Smooth muscle cell (in vitro differentiated cells): Measurements from ENCODE around the gene MAPKAPK2. TPM values are rescaled to one million over a fixed set of nuclear protein-coding genes. Genes with fewer than 3 reads are reported as not detected.

Experiments used
- DNase-seq: peaks from one replicate; lab custom pipeline; 2025; ENCODE audit not compliant: unreplicated experiment; lab: John Stamatoyannopoulos, UW
- H2AFZ ChIP-seq: fragments of 200-600 bp; sonication (generic); 2 replicates; pipeline ENCODE4 v1.6.0; 2016; ENCODE audit warnings: antibody characterized with exemption, low read depth, mild to moderate bottlenecking
- H3F3A ChIP-seq: fragments of 200-600 bp; sonication (generic); 2 replicates; pipeline ENCODE4 v1.6.0; 2017; ENCODE audit warnings: antibody characterized with exemption, low read depth
- H3K27ac ChIP-seq: fragments of 200-600 bp; sonication (generic); 2 replicates; pipeline ENCODE4 v1.5.1; 2016; ENCODE audit warnings: low read depth, mild to moderate bottlenecking
- H3K27me3 ChIP-seq: fragments of 200-600 bp; sonication (generic); 2 replicates; pipeline ENCODE4 v1.6.1; 2016; ENCODE audit warnings: low read depth, mild to moderate bottlenecking
- H3K36me3 ChIP-seq: fragments of 200-600 bp; sonication (generic); 2 replicates; pipeline ENCODE4 v1.5.1; 2016; ENCODE audit warnings: low read depth
- H3K4me1 ChIP-seq: fragments of 200-600 bp; sonication (generic); 2 replicates; pipeline ENCODE4 v1.5.1; 2016; ENCODE audit warnings: low read depth
- H3K4me2 ChIP-seq: fragments of 200-600 bp; sonication (generic); 2 replicates; pipeline ENCODE4 v1.6.0; 2016; ENCODE audit warnings: mild to moderate bottlenecking
- H3K4me3 ChIP-seq: fragments of 200-600 bp; sonication (generic); 2 replicates; pipeline ENCODE4 v1.5.1; 2016; ENCODE audit warnings: mild to moderate bottlenecking
- H3K79me2 ChIP-seq: fragments of 200-600 bp; sonication (generic); 2 replicates; pipeline ENCODE4 v1.6.0; 2016; ENCODE audit warnings: low read depth, mild to moderate bottlenecking
- H3K9ac ChIP-seq: fragments of 200-600 bp; sonication (generic); 2 replicates; pipeline ENCODE4 v1.6.0; 2016; ENCODE audit warnings: low read depth
- H3K9me3 ChIP-seq: fragments of 200-600 bp; sonication (generic); replicated peaks from 2 replicates; pipeline ENCODE4 v1.5.1; 2016; ENCODE audit warnings: low read depth
- H4K20me1 ChIP-seq: fragments of 200-600 bp; sonication (generic); 2 replicates; pipeline ENCODE4 v1.6.0; 2016; ENCODE audit warnings: low read depth
- CTCF ChIP-seq: fragments of 200-600 bp; sonication (generic); IDR thresholded peaks from 2 replicates; pipeline ENCODE4 v1.5.1; 2017; ENCODE audit warnings: borderline replicate concordance, mild to moderate bottlenecking, antibody characterized with exemption; ENCODE audit not compliant: insufficient read depth, poor library complexity, severe bottlenecking
- WGBS: methylation state at CpG from one replicate; pipeline ENCODE4 v1.1.7; 2016; ENCODE audit warnings: low lambda C conversion rate; 5-methylcytosine and 5-hydroxymethylcytosine counted together
- polyA plus RNA-seq: library from polyadenylated mRNA; unstranded; fragments of >200 nt; fragmentation: Nextera tagmentation; extraction: Ambion mirVana; gene quantifications from 2 replicates; pipeline ENCODE4 v1.2.1, GENCODE V29; 2016
- total RNA-seq: library from RNA; depleted of rRNA; stranded (reverse); fragments of >200 nt; gene quantifications from 2 replicates; pipeline ENCODE4 v1.2.3, GENCODE V29; 2014

MAPKAPK2 gene
- total and polyA plus RNA-seq, 2 experiments from 2014 or later, result 14.3 to 40.9 TPM

- no peaks in the 10 kb centered on the region for H3K79me2 ChIP-seq
- H3K4me1 ChIP-seq, result no peaks in the 10 kb centered on the region
- H3K27ac ChIP-seq, result no peak overlapping the region
- no peak overlapping the region for H3K9ac ChIP-seq
- WGBS, result 75% methylated on average over 13 of the region's 13 CpGs
- H3K4me2 ChIP-seq, result no peak overlapping the region
- no peak for TF ChIP-seq CTCF
- no peaks in the 10 kb centered on the region for H3F3A ChIP-seq
- no peak for DNase-seq
- H3K36me3 ChIP-seq, result no peaks in the 10 kb centered on the region
- no peak overlapping the region for H3K4me3 ChIP-seq
- no peaks in the 10 kb centered on the region for H3K27me3 ChIP-seq
- H2AFZ ChIP-seq, result no peak overlapping the region
- peaks cover 7% of the 10 kb centered on the region for H4K20me1 ChIP-seq
- H3K9me3 ChIP-seq, result no peaks in the 10 kb centered on the region
Observed at GRCh38 chr1:206742719-206743383, 58.1 kb downstream of the MAPKAPK2 start.

- H4K20me1 ChIP-seq, result no peaks in the 10 kb centered on the region
- 27% methylated on average over 4 of the region's 4 CpGs for WGBS
- H3K79me2 ChIP-seq, result no peaks in the 10 kb centered on the region
- no peaks in the 10 kb centered on the region for H3F3A ChIP-seq
- H2AFZ ChIP-seq, result no peak overlapping the region
- no peaks in the 10 kb centered on the region for H3K27me3 ChIP-seq
- peak overlapping the region; percentile 81 for H3K27ac ChIP-seq
- no peak for TF ChIP-seq CTCF
- no peaks in the 10 kb centered on the region for H3K4me1 ChIP-seq
- DNase-seq, result no peak
- no peaks in the 10 kb centered on the region for H3K9me3 ChIP-seq
- H3K4me2 ChIP-seq, result no peak overlapping the region
- no peak overlapping the region for H3K4me3 ChIP-seq
- no peak overlapping the region for H3K9ac ChIP-seq
- H3K36me3 ChIP-seq, result no peaks in the 10 kb centered on the region
Observed at GRCh38 chr1:206744683-206745082, 60.0 kb downstream of the MAPKAPK2 start.

GRCh38 chr1:206745301-206745700 lies 60.6 kb downstream of the MAPKAPK2 start:
- no peak for TF ChIP-seq CTCF
- Histone ChIP-seq H3F3A (no peaks in the 10 kb centered on the region), H3K4me3 (no peak overlapping the region), H3K36me3 (no peaks in the 10 kb centered on the region), H3K4me2 (peak overlapping the region; percentile 31), H3K27ac (peak overlapping the region; percentile 81), H3K9me3 (no peaks in the 10 kb centered on the region), H3K27me3 (no peaks in the 10 kb centered on the region), H4K20me1 (no peaks in the 10 kb centered on the region), H3K79me2 (no peaks in the 10 kb centered on the region), H3K4me1 (no peaks in the 10 kb centered on the region), H2AFZ (no peak overlapping the region), H3K9ac (peak overlapping the region; percentile 54)
- no peak for DNase-seq
- 96% methylated on average over 1 of the region's 1 CpG for WGBS

DNA sequence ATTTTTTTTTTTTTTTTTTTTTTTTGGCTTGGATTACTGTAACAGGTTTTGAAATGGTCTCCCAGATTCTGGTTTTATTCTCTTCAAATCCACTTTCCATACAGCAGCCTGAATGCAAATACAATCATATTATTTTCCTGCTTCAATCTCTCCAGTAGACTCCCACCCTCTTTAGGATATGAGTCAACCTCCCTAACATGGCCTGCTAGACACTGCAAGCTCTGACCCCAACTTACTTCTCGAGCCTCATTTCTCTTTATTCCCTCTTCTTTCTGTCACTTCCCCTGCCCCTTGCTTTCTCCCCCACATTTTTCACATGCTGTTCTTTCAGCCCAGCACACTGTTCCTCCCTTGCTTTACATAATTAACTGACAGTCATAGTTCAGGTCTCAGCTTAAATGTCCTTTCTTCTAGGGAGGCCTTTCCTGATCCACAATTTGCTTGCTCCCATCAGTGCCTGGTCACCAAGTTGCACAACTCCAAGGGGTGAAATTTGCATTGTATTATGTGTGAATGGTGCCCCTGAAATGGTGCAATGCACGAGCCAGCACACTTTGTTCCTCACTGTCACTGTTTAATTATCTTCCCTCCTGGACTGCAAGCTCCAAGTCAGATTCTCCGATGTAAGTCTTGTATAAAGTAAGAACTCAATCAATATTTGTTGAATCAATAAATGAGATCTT lies 63.8 kb downstream of the MAPKAPK2 start:
- Histone ChIP-seq H2AFZ (no peak overlapping the region), H3K4me1 (no peaks in the 10 kb centered on the region), H3K4me2 (no peak overlapping the region), H3K27me3 (no peaks in the 10 kb centered on the region), H3K9ac (no peak overlapping the region), H3K79me2 (no peaks in the 10 kb centered on the region), H3K9me3 (no peaks in the 10 kb centered on the region), H3K36me3 (no peaks in the 10 kb centered on the region), H3F3A (peaks cover 1% of the 10 kb centered on the region), H4K20me1 (no peaks in the 10 kb centered on the region), H3K27ac (no peak overlapping the region), H3K4me3 (no peak overlapping the region)
- DNase-seq, result no peak
- 73% methylated on average over 3 of the region's 3 CpGs for WGBS
- no peak for TF ChIP-seq CTCF
